Motor neuron (in vitro differentiated cells): ENCODE data around the gene P2RY2. TPM values are rescaled to one million over a fixed set of nuclear protein-coding genes. Genes with fewer than 3 reads are reported as not detected.
A peak's percentile ranks its signal among the peaks of the same experiment; 100 is the strongest.

Experiments used
- ATAC-seq, 8 experiments: fragments of 200-7000 bp; cut with Tn5 transposase; replicated peaks in 6 of 8; 2 replicates each; pipeline ENCODE4 v1.8.0; 2021; ENCODE audit warnings: mild to moderate bottlenecking in 8 of 8, moderate library complexity in 8 of 8
- H3K27ac ChIP-seq, 2 donors: fragments of 250-450 bp; sonication (Bioruptor Pico); 2 replicates each; pipeline ENCODE4 v1.9.0; 2021; ENCODE audit warnings: antibody characterized with exemption in 2 of 2, mild to moderate bottlenecking in 2 of 2, moderate library complexity in 1 of 2
- H3K4me1 ChIP-seq, 2 donors: fragments of 250-450 bp; sonication (Bioruptor Pico); replicated peaks in 1 of 2; 2 replicates each; pipeline ENCODE4 v1.6.1; 2021; ENCODE audit warnings: antibody characterized with exemption in 2 of 2, mild to moderate bottlenecking in 2 of 2, moderate library complexity in 1 of 2
- H3K4me3 ChIP-seq, 5 donors: fragments of 250-450 bp; sonication (Bioruptor Pico); 2 replicates each; pipeline ENCODE4 v1.9.0; 2021; ENCODE audit warnings: antibody characterized with exemption in 5 of 5, mild to moderate bottlenecking in 5 of 5, moderate library complexity in 4 of 5
- WGBS, 10 experiments: fragments of 450-650 bp; shearing (Covaris generic); methylation state at CpG; one replicate each; pipeline ENCODE4 v1.0.0; 2022; 5-methylcytosine and 5-hydroxymethylcytosine counted together
- in situ Hi-C, 9 experiments: fragments of 400-800 bp; cut with MboI; loops; one replicate each; pipeline ENCODE4 v1.15.0; 2021; ENCODE audit warnings: low sequenced_read_pairs in 9 of 9, low pct_unique_long_range_greater_than_20kb in 2 of 9; ENCODE audit not compliant: unreplicated experiment in 9 of 9
- total RNA-seq, 8 experiments: library from RNA; unstranded; fragments of 300-600 nt; gene quantifications; 2 replicates each; pipeline versions ENCODE4 v1.2.3 to v1.2.4, GENCODE V29; 2022

P2RY2 gene
- total RNA-seq, 8 experiments from 2014 or later = 0.05 to 3.6 (median 0.14) TPM; not detected in 1

- no peak overlapping the region for H3K4me3 ChIP-seq
- no peak overlapping the region for H3K27ac ChIP-seq
- ATAC-seq = no peak
- H3K4me1 ChIP-seq = no peaks in the 10 kb centered on the region
- WGBS, 10 experiments = 43 to 100% (median 97%) methylated on average over 1 to 6 of the region's 8 CpGs; no CpG with 5 or more reads in 7 of the 10 experiments
- in situ Hi-C loops = loop anchor here in 2 of 9 experiments (10.0 to 25.0 kb wide), 2 partner anchors 51 to 398 kb away; no protein-coding TSS in a partner anchor
These were observed 17.2 kb downstream of the P2RY2 start for GRCh38 chr11:73235236-73235786.

DNA sequence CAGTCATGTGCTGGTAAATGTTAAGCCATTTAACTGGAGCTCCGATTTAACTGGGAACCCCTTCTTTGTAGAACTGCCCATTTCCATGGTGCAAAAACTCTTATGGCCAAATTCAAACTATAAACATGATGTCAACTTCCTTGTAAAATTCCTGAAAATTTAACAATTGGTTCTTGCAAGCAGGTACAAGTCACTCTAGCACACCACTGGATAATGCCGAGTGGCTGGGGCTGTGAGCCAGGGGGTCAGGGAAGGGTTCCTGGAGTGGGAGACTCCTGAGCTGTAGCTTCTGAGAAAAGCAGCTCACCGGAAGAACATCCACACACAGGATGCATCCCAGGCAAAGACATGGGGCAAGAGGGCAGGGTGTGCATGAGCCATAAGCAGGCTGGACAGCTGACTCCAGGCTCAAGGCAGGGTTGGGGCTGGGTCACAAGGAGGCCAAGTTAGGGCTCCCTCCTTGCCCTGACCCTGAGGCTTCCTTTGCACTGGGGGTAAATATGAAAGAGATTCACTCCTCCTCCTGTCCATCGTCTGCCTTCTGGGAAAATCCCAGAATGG lies 18.2 kb downstream of the P2RY2 start:
- WGBS, 10 experiments = 71 to 100% (median 89%) methylated on average over 1 to 3 of the region's 4 CpGs; no CpG with 5 or more reads in 2 of the 10 experiments
- Histone ChIP-seq H3K4me3 (no peak overlapping the region), H3K27ac (no peak overlapping the region), H3K4me1 (no peaks in the 10 kb centered on the region)
- in situ Hi-C loops = loop anchor here in 2 of 9 experiments (10.0 to 25.0 kb wide), 2 partner anchors 51 to 399 kb away; no protein-coding TSS in a partner anchor
- peak in 2 of 8 experiments; percentile 35 to 56 for ATAC-seq

DNA sequence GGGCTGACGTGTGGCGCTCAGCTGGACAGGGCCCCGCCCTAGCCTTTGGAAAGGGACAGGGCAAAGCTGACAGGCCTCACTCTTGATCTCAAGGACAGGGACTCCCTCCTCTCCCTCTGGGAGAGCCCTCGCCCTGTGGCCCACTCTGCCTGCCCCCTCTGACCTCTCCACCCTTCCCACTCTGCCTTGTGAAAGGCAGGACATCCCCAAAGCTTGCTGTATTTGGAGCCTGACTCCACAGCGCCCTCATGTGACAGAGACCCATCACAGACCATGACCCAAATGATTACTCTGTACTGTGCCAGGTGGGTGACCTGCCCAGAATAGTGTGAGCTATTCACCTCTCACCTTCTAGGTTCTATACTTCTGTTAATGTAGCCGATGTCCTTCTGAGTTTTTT lies 18.8 kb downstream of the P2RY2 start:
- H3K27ac ChIP-seq = no peak overlapping the region
- in situ Hi-C loops = loop anchor here in 2 of 9 experiments (10.0 to 25.0 kb wide), 2 partner anchors 52 to 400 kb away; no protein-coding TSS in a partner anchor
- no peak overlapping the region for H3K4me3 ChIP-seq
- H3K4me1 ChIP-seq = no peaks in the 10 kb centered on the region
- 0 to 80% (median 8%) methylated on average over 1 to 3 of the region's 6 CpGs; no CpG with 5 or more reads in 4 of the 10 experiments for WGBS, 10 experiments
- peak in 6 of 8 experiments; percentile 32 to 78 (median 55) for ATAC-seq

DNA sequence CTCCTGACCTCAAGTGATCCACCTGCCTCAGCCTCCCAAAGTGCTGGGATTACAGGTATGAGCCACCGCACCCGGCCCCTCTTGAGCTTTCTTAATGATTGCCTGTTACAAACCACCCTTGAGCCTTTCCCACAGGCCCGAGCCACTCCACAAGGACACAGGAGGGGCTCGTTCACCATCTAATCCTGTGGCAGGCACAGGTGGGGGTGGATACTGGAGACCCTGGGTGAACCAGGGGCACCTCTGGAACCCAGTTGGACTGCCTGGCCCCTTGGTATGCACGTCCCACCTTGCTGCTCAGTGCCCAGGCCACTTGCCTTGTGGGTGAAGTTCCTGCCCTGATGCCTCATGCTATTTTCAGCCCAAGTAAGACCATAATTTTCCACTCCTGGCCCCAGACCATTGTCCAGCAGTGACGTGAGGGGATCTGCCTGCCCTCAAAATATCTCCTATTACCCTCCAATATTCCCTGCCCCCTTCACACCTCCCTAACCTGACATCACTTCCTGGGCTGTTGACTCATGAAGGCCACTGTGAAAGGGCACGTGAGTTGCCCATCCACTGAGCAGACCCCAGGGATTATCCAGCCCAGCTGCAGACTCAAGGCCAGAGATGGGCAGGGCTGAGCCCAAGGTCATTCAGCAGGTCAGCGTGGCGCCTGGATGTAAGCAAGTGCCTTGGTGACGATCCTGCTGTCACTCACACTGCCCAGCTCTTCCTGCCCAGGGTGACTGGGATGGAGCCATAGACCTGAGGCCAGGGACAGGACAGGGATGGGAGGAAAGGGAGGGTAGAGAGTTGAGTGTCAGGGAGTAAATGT lies 19.6 kb downstream of the P2RY2 start:
- Histone ChIP-seq H3K27ac (no peak overlapping the region), H3K4me1 (peaks cover 0 to 6% of the 10 kb centered on the region in 2 donors), H3K4me3 (no peak overlapping the region)
- 44 to 100% (median 84%) methylated on average over 1 to 4 of the region's 10 CpGs; no CpG with 5 or more reads in 4 of the 10 experiments for WGBS, 10 experiments
- in situ Hi-C loops = loop anchor here in 2 of 9 experiments (10.0 to 25.0 kb wide), 2 partner anchors 53 to 400 kb away; no protein-coding TSS in a partner anchor
- ATAC-seq = peak in 1 of 8 experiments; percentile 7

DNA sequence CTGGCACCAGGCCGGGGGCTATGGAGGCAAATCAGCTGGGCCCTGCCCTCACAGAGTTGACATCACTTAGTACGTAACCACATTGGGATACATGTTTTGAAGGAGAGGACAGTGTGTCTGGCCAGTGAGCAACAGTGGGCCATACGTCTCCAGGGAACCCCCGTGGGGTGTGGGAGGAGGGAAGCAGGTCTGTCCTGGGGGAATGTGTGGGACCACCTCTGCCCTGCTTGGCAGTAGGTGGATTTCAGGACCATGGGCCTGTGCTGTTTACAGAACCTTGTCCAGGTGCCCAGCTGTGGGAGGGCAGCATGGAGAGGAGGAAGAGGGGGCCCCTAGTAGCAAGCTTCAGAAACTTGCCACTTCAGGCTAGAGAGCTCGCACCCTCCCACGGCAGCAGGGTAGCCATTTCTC lies 21.0 kb downstream of the P2RY2 start:
- H3K27ac ChIP-seq = no peak overlapping the region
- H3K4me1 ChIP-seq = peaks cover 0 to 6% of the 10 kb centered on the region in 2 donors
- no peak overlapping the region for H3K4me3 ChIP-seq
- in situ Hi-C loops = loop anchor here in 2 of 9 experiments (10.0 to 25.0 kb wide), 2 partner anchors 54 to 402 kb away; no protein-coding TSS in a partner anchor
- ATAC-seq = no peak
- 60 to 100% (median 100%) methylated on average over 1 to 2 of the region's 6 CpGs; no CpG with 5 or more reads in 7 of the 10 experiments for WGBS, 10 experiments

DNA sequence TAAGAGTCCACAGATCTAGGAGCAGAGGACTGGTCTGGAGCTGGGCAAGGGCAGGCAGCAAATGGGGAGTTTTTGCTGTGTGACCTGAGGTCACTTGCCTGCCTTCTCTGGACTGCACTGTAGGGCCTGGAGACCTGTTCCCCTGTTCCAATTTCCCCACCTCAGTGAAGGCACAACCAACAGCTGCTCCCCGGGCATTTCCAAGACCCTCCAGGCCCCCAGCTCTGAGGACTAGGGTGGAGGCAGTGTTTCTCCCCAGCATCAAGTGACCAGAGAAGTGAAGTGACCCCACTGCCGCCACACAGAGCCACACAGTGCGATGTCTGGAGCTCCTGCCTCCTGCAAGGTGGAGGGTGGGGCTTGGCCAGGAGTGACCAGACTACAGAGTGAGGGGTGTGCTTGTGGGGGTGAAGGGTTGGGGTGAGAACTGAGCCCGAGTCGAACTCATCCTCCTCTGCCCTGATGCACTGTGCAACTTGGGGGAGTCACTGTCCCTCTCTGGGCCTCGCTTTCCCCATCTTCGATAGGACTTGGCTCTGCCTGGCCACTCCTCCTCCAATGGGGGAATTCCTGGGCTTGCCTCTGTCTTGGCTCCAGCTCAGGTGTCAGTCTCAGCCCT lies 21.6 kb downstream of the P2RY2 start:
- no peak overlapping the region for H3K4me3 ChIP-seq
- no peak for ATAC-seq
- WGBS, 10 experiments = 40 to 80% methylated on average over 1 of the region's 7 CpGs; no CpG with 5 or more reads in 8 of the 10 experiments
- in situ Hi-C loops = loop anchor here in 3 of 9 experiments (10.0 to 25.0 kb wide), 2 partner anchors 55 to 402 kb away; no protein-coding TSS in a partner anchor
- no peak overlapping the region for H3K27ac ChIP-seq
- H3K4me1 ChIP-seq = peaks cover 2 to 7% of the 10 kb centered on the region in 2 donors

DNA sequence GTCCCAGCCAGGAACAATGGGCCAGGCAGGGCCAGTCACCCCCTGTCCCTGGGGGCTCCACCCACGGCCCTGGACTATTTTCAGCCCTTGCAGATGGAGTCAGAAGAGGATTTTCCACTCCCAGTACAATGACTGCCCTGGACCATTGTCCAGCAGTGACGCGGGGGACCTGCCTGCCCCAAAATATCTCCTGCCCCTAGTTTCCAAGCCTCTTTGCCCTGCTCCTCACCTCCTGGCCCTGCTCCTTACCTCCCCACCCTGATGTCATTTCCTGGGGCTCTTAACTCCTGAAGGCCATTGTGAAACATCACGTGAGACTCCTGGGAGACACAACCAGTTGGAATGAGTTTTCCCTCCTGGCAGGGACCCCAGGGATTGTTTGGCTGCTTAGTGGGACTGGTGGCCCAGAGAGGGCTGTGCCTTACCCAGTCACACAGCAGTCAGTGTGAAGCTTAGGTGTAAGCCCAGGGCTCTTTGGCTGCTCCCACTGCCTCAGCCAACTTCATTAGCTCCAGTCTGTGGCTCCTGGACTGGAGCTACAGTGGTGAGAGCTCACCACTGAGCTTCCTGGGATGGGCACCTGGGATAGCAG lies 22.2 kb downstream of the P2RY2 start:
- ATAC-seq = peak in 1 of 8 experiments; percentile 4
- WGBS, 10 experiments = 20 to 81% (median 70%) methylated on average over 1 to 2 of the region's 4 CpGs; no CpG with 5 or more reads in 7 of the 10 experiments

DNA sequence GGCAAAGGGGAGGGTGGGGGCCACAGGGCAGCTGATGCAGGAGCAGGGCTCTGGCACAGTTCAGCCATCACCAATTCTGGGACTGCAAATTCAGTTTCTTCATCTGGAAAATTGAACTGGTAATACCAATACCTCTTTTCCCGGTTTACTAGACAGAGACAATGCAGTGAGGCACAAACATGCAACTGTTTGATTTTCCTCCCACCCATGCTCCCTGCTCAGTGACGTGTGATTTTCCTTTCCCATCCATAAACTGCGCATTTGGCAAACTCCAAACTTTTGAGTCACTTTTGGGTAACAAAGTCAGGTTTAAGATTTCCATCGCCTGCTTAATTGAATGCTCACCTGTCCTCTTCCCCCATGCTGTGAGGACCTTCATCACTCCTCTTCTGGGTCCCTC lies 23.2 kb downstream of the P2RY2 start:
- WGBS, 10 experiments = 40 to 100% (median 64%) methylated on average over 1 to 4 of the region's 4 CpGs; no CpG with 5 or more reads in 2 of the 10 experiments
- in situ Hi-C loops = loop anchor here in 2 of 9 experiments (10.0 to 25.0 kb wide), 2 partner anchors 56 to 404 kb away; no protein-coding TSS in a partner anchor
- no peak overlapping the region for H3K27ac ChIP-seq

More for the DNA sequence above, 22.2 kb downstream of the P2RY2 start:
- no peak overlapping the region for H3K27ac ChIP-seq
- peaks cover 8 to 13% of the 10 kb centered on the region in 2 donors for H3K4me1 ChIP-seq
- in situ Hi-C loops = loop anchor here in 2 of 9 experiments (10.0 to 25.0 kb wide), 2 partner anchors 55 to 403 kb away; no protein-coding TSS in a partner anchor
- H3K4me3 ChIP-seq = no peak overlapping the region

GRCh38 chr11:73242251-73243092 lies 24.4 kb downstream of the P2RY2 start:
- H3K27ac ChIP-seq = no peak overlapping the region
- peak; percentile 85 to 94 (median 90) for ATAC-seq
- H3K4me3 ChIP-seq = peak overlapping the region in 2 of 5 donors; percentile 5 to 25
- in situ Hi-C loops = loop anchor here in 2 of 9 experiments (10.0 to 25.0 kb wide), 2 partner anchors 58 to 405 kb away; no protein-coding TSS in a partner anchor
- peaks cover 10 to 14% of the 10 kb centered on the region in 2 donors for H3K4me1 ChIP-seq
- 0 to 80% (median 20%) methylated on average over 1 to 4 of the region's 12 CpGs; no CpG with 5 or more reads in 3 of the 10 experiments for WGBS, 10 experiments

More for the DNA sequence above, 23.2 kb downstream of the P2RY2 start:
- Histone ChIP-seq H3K4me3 (no peak overlapping the region), H3K4me1 (peaks cover 10 to 14% of the 10 kb centered on the region in 2 donors)
- no peak for ATAC-seq

DNA sequence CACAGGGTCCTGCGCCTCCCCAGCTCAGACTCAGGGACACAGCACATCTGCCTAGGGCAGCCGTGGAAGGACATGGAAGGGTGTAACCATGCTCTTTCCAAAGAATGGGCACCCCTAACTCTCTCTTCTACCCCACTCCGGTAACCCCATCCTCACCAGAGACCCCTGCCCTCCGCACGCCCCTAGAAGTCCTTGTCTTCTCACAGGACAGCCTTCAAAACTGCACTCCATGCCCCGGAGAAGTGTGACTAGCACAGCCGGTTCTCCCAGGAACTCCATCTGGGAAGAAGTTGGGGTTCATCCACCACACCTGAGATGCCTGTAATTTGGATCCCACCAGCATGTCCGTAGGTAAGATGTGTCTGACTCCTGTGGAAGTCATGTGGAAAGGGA lies 25.0 kb downstream of the P2RY2 start:
- Histone ChIP-seq H3K4me1 (peaks cover 10 to 14% of the 10 kb centered on the region in 2 donors), H3K4me3 (no peak overlapping the region), H3K27ac (no peak overlapping the region)
- no peak for ATAC-seq
- in situ Hi-C loops = loop anchor here in 2 of 9 experiments (10.0 to 25.0 kb wide), 2 partner anchors 58 to 406 kb away; no protein-coding TSS in a partner anchor
- WGBS, 10 experiments = 75 to 100% methylated on average over 1 to 2 of the region's 8 CpGs; no CpG with 5 or more reads in 8 of the 10 experiments
